Stimulated activated naive CD8-positive, alpha-beta T cell treated with anti-CD3 and anti-CD28 coated beads, Interleukin-15, Interleukin-2, amounts not matched to agents 100 U/mL and 50 U/mL, for 24 hours (primary cell): ENCODE measurements around the gene MAEL.
A peak's percentile ranks its signal among the peaks of the same experiment; 100 is the strongest.

Experiments
- ATAC-seq: fragments of 150-1000 bp; cut with Tn5 transposase; one replicate; pipeline ENCODE4 v1.10.0; 2021
- DNase-seq: peaks from one replicate; pipeline ENCODE4 v3.0.0; 2021

MAEL gene

DNA sequence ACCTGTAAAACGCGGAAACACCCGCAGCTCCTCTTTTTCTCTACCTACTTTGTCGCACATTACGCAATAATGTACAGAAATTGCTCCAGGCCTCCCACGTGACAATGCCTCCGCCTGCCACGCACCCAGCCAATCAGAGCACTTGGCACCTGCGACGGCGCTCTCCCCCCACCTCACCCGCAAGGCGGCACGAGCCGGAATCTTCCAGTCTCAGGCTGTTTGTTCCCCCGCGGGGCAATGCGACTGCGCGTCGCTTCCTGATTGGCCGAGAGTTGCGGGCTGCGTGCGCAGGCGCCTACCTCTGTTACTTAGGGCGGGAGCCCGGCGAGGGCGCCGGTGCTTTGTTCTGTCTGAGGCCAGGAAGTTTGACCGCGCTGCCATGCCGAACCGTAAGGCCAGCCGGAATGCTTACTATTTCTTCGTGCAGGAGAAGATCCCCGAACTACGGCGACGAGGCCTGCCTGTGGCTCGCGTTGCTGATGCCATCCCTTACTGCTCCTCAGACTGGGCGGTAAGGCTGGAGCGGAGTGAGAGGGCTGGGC, at the start of gene MAEL:
Gene MAEL (plus strand): TSS at position 307 of the 542 bp plus-strand sequence. CDS start 73 bp downstream, at position 380.
- ATAC-seq (no peak), DNase-seq (no peak)

DNA sequence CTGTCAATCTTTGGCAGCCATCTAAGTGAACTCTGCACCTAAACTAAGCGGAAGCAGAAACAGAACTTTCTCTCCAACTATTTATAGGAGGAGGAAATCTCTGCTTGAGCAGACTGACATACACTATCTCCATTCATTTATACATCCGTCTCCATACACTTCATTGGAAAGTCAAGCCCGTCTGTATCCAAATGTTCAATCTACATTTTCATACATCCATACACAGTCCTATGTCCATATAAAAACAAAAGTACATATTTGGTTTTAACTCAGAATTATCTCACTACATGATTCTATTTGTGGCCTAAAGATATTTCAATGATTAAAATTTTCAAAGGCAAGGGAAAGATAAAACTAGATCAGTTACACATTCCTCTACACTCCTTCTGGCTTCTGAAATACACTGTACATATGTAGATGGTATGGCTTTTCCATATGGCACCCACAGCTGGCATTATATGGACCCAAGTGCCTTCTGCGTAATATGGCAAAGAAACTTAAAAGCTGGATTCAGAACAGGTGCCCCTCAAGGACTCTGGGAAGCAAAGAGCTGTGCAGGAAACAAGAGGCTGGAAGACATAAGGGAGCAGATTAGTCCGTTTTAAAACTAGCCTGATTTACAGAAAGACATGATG, 49.2 kb upstream of the MAEL start:
- ATAC-seq (no peak), DNase-seq (no peak)

DNA sequence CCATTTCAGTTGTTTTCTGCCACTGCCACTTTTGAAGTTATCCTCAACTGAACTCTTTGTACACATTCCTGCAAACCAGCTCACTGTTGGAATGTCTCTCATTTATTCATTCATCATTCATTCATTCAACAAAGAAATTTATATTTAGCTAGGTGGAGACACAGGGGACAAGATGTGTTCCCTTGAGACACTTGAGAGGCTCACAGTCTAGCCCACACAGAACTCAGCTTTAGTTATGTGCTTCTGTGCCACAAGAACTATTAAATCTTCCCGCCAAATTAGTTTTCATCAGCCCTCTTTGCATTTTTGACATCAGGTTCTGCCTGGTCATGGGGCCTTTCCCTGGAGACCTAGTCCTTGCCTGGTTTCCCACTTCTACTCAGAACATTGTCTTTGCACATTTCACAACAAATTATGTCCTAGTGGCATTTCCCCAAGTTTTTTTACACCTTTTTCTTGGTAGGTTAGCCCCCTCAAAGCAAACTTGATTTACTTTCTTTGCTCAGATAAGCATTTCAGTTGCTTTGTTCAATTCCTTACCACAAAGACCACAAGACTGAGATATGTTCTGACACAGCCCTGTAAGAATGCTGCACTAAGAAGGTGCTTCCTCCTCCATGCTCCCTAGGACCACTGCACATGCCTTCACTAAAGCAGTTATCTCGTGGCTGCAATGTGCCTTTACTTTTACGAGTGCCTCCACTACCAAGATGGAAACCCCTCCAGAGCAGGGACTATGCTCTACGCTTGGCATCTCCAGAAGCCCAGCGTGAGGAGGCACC, 44.7 kb upstream of the MAEL start:
- ATAC-seq: peak; percentile 43
- no peak for DNase-seq

DNA sequence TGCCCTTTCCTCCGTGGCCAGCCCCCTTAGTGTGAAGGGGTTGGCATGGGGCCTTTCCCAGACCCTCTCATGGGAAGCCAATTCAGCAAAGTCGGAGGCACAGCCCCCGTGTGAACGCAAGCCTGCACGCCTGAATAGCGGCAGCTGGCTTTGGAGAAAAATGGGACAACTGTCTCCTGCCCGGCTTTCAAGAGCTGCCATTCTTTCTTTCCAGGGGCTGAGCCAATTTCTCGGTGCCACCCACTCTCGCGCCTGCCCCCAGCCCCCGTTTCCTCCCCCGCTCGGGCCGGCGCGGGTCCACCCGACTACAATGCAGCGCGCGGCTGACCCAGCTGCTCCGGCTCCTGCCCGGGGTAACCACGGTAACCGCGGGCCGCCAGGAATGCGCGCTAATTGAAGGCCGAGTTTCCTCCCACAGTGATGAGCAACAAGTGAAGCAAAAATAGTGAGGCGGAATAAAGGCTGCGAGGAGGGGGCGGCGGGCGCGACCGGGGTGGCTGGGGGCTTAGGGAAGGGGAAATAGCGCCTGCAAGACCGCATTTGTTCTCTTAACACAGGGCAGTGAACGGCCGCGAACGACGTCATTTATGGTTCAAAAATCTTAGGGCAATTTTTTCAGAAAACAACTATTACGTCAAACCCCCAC, 41.6 kb upstream of the MAEL start:
- peak; percentile 37 for ATAC-seq
- DNase-seq: peak; percentile 19

DNA sequence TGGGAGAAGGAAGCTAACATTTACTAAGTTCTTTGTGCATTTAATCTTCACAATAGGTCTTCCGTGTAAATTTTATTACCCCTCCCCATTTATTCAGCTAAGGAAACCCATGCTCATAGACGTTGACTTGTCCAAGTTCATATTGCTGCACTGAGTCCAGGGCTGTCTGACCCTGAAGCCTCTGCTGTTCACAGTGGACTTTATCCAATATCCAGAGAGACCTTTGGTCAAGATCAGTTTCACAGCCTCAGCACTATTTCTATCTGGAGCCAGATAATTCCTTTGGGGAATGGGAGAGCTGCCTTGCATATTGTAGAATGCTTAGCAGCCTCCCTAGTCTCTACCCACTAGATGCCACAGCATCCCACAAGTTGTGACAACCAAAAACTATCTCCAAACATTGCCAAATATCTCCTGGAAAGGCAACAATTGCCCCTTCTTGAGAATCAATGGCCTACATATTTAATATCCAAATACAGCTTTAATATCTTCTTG, 40.2 kb upstream of the MAEL start:
- ATAC-seq (no peak), DNase-seq (no peak)

DNA sequence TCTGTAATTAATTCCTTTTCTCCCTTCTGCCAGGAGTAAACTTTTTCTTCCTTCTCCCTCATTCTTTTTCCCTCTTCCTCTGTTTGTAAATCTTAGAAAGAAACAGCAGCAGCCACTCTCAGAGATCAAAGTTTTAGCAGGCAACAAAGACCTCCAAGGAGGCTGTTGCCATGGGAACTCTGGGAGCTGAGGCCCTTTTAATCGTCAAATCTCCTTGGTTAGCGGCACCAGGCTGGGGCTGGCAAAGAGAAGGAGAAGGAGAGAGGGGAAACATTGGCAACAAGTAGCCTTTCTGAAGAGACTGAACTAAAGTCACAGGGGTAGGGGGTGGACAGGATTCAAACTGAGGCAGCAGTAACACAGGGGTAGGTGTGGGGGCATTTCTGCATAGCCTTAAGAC, 38.9 kb upstream of the MAEL start:
- DNase-seq (no peak), ATAC-seq (no peak)

DNA sequence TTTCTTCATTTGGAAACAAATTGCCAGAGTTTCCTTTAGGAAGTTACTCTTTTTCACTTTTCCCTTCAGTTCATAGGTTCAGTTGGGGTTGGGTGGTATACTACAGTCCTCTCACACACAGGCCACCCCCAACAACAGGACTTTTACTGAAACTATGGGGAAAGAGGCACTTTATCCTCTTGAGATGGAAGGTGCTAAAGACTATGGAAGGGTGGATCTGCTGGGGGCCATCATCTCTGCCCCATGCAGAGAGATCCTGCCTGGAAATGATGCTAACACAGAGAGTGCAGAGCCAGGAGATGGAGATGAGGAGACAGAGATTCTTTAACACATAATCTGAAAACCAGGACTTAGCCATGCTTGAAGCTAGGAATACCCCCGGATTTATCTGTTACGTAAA, 38.0 kb upstream of the MAEL start:
- no peak for ATAC-seq
- DNase-seq: no peak

DNA sequence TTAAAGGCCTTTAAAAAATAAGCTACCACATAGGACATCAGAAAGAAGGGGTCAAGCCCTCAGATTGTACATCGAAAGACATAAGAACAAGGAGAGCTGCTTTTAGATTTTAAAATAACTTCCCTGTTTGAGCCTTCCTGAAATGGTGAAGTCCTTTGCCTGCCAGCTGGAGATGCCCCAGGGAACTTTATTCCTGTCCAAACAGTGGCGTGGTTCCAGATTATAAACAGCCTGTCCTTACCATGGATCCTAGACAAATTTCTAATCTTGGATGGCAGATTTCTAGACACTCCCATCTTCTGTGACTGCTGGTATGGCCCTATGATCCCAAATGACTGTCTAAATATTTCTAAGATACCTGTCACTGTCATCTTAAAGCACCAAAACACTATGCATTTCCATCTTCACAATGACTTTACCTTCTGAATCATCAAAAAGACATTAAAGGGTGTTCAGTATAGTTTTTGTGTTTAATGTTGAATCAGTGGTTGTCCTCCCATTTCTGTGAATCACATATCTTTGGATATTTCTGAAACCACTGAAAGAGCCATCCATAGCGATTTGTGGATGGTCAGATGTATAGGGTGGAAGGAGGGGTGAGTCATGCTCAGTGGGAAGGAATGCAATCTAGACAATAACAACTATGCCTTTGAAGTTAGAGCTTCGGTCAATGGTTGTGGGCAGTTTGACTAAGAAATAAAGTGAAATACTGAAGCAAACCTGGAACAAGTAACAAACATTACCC, 36.9 kb upstream of the MAEL start:
- peak; percentile 70 for ATAC-seq

DNA sequence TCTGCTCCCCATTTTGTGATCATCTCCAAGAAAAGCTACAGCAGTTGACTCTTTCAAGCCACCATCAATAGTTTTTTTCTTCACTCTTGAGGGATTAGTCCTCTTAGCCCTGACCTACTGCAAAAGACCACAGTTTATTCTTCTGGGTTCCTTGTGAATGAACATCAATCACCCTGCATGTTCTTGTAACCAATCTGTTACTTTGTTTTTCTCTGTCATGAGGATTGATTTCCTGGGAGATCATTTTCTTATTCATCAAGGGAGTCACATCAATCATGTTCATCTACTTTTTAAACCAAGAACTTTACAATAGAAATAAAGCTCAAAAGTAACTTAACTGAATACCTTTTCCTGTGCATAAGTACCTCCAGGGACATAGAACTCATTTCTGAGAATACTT, 35.6 kb upstream of the MAEL start:
- ATAC-seq (no peak), DNase-seq (no peak)

More for the DNA sequence above, 36.9 kb upstream of the MAEL start:
- DNase-seq: no peak

DNA sequence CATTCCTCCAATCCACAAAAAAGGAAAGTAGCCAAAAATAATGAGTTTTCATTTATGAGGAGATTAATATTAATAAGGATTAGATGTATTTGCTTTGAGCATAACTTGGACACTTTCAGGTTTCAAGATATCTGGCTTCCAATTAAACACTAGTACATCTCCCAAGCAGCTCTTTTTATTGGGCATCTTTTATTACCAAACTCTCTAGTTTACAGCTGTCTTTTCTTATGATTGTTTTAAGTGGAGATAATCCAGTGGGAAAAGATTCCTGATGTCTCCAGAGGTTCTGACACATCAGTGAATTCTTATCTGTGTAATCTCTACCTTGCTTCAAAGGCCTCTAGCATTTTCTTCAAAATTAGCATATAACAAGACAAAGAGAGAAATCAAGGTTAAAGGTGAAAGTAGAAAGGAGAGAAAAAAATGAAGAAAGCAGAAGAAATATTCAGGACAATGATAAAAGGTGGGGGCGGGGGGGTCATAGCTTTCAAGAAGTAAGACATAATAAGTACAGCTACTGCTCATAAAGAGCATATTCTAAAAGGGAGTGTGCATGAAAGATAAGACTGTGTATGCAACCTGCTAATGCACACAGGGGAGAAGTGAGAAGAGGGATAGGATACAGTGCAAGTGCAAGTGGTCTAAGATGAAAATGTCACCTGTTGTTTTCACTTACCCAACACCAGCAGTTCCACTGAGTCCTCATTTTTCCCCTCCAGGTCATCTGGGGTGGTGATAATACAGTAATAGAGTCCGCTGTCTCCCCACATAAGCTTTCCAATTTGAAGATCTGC, 32.8 kb upstream of the MAEL start:
- ATAC-seq (no peak), DNase-seq (no peak)

DNA sequence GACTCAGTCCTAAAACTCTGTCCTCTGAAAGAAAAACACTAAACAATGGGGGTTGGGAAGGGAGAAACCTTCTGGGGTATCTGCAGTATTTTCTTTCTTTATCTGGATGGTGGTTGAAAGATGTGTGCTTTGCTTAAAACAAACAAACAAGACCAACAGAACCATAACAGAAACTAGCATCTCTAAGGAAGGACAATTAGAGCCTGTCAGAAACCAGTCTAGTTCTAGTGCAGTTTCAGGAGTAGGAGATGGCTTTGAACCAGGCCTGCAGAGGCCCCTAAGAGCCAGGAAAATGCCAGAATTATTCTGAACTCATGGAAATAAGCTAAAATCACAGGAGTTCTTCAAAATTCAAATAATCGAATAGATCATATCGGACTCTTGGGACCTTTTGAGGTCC, 32.2 kb upstream of the MAEL start:
- DNase-seq (no peak), ATAC-seq (no peak)

DNA sequence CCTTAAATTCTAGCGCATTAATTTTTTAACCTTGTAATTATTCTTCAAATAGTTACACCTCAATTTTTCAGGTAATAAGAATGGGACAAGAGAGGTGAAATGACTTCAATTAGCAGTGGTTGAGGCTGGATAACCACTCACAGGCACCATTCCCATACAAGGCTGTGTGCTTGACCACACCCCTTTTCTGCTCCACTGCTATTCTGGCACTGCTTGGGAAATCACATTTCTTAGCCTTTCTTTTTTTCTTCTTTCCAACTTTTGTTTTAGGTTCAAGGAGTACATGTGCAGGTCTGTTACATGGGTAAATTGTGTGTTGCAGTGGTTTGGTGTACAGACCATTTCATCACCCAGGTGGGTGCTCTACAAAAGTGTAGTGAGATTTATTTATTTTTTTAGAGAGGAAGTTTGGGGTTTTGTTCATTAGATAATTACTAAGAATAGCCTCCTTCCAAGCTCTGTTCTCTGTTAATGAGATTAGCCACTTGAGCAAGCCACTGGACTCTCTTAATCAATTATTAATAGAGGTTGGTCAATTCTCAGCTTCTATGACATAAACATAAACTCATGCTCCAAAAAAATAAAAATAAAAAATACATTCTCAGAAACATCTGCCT, 28.1 kb upstream of the MAEL start:
- DNase-seq (no peak), ATAC-seq (no peak)

DNA sequence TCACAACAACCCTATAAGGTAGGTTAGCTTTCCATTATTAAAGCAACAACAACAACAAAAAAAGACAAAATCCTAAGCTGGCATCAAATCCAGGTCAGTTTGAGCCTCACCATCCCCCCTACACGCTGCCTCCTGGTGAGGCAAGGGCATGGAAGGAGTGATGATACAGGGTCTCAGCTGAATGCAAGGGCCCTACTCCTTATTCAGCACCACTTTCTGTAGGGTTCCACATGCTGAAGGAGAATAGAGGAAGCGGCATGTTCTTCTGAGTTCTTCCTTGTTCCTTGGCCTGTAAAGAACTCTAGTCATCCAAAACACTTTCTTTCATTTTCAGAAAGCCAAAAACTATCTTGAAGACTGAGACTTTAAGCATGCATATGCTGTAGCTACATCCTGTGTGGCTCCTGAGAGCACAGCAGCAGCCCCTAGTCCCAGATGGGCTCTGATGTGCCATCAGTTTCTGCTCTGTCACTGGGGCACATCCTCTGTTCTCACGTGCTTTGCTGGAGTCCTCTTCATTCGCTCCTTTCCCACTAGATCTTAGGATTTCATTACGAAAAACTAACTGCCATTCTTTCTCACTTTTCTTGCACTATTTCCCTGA, 19.9 kb upstream of the MAEL start:
- DNase-seq: no peak
- ATAC-seq: peak; percentile 19

DNA sequence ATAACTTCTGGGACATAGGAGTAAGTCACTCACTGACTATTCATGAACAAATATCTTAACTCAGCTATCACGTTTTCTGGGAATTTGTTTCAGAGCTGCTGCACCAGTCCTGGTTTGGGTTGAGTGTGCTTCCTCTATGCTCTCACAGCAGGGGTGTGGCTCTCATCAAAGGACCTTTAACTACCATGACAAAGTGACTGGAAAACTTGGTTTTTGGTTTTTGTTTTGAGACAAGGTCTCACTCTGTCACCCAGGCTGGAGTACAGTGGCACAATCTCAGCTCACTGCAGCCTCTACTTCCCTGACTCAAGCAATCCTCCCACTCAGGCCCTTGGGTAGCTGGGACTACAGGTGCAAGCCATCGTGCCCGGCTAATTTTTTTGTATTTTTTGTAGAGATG, 17.8 kb upstream of the MAEL start:
- DNase-seq (no peak), ATAC-seq (peak; percentile 54)

DNA sequence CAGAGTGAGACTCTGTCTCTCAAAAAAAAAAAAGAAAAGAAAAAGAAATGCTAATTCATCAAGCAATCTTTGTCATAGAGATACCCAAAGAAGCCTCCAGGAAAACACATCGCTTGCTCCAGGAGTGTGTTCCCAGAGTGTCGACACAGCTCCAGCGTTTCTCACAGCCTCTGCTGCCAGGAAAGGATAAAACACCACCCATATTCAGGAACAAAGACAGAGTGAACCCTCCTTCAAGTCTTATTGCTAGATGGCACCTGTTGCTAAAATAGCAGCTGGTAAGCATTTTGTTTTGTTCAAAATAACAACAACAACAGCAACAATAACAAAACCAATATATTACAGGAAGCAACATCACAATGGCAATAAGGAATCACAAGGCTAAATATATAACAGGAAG, 16.9 kb upstream of the MAEL start:
- DNase-seq: no peak
- ATAC-seq: no peak

DNA sequence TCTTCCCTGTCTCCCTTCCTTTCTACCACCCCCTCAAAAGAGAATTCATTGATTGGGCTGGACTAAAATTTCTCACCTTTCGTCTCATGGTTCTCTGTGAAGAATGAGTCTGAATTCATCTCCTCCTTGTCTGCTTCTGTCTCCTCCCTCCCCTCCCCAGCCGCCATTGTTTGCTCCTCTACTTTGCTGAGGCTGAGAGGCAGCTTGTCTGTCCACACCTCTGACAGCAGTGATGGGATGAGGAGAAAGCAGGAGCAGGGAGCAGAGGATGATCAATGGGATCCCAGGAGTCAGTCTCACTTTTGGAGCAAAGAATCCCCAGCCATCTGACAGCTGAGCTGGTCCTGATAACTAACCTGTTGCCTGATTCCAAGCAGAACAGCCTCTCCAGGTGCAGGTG, 16.3 kb upstream of the MAEL start:
- DNase-seq (no peak), ATAC-seq (no peak)

DNA sequence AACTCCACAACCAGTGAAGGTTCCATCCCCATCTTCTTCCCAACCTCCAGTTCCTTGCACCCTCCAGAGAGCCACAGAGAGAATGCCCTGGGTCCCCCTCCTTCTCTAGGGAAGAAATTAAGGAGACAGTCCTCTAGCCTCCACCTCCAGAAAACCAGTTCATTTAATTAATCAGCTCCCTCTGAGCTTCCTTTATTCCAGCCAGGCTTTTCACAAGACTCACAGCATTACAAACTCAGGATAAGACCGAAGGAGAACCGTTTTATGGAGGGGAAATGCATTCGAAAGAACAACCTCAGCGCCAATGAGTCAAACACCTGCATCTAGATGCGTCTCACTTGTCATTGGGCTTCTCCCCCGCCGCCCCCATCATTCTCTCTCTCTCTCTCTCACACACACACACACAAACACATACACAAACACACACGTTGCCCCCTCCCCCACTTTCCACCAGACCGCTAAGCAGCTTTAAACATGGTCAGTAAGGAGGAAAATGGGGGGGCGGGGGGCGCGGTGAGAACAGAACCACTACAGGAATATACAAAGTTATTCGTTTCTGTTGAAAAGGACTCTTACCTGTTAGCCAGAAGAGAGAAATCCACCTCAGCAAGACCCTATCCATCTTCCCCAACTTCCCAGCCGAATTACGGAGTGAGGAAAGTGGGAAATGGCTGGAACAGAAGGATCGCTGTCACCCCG, 14.3 kb upstream of the MAEL start:
- ATAC-seq (peak; percentile 17), DNase-seq (peak; percentile 40)

DNA sequence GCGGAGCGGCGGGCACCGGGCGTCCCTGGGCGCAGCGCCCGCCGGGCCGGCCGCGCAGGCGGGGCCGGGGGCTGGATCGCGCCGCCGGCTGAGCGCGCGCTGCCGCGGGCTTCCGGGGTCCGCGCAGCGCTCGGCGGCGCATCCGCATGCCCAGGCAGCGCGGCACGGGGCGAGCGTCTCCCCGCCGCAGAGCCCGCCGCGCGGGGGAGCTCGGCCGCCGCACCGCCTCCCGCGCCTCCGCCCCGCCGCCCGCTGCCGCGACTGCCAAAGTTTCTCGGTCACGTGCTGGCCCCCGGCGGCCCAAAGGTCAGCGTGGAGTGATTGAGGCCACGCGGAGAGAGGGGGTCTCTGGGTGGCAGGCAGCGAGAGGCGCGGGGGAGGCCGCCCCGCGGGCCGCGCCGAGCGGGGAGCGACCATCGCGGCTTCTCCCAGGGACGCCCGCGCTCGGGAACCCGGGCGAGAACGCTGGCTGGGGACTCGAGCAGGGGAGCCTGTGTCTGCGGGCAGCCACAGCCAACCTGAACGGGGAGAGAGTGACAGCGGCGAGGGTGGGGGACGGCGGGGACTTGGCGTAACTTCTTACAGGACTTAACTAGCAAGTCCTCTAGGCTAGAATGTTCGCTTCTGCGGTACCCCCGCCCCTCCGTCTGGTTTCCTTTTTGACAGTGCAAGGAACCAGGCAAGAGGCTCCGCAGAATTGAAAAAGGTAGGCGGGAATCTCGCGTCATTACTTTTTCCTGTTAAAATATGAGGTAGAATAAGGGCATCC, 13.5 kb upstream of the MAEL start, which contains the start of gene ILDR2:
Gene ILDR2 (minus strand): TSS at position 180 of the 769 bp plus-strand sequence. CDS start 272 bp downstream, outside the sequence.
- peak; percentile 71 for DNase-seq

DNA sequence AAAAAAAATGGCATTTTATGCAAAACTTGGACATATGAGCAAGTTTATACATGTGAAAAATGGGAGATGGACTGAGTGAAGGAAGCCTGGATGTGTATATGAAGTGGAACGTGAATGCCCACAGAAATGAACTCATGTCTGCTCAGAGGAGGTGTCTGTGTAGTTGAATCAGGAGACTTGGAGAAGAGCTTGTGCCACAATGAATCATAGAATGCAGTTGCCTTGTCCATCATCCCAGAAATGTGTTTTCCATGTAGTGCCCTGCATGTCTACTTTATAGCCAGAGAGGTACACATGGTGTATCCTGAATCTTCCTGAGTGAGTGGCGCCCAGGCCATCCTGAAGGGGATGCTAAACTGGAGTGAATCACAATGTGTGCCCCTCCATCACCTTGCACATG, 11.1 kb upstream of the MAEL start:
- DNase-seq (no peak), ATAC-seq (no peak)

More for the DNA sequence above, 13.5 kb upstream of the MAEL start, which contains the start of gene ILDR2:
- ATAC-seq: peak; percentile 70
